Measurements from ENCODE around the gene TAPBPL.
"Not testable (repeated sequence)": the region's sequence is repeated elsewhere in the genome, so short reads cannot be mapped to it uniquely, and the experiment has no call there.

TAPBPL gene

GRCh38 chr12:6494258-6494743 is 42.5 kb downstream of the TAPBPL start:
- DNase-seq, result no peak

GRCh38 chr12:6494968-6495367 is 43.1 kb downstream of the TAPBPL start:
- DNase-seq, result no peak

- not testable (repeated sequence) for DNase-seq
Observed at GRCh38 chr12:6497291-6497690, 45.4 kb downstream of the TAPBPL start.

GRCh38 chr12:6500466-6500865 is 48.6 kb downstream of the TAPBPL start:
- DNase-seq, result no peak

- DNase-seq, result no peak
Observed at GRCh38 chr12:6507102-6507998, 55.5 kb downstream of the TAPBPL start.

- DNase-seq, result no peak
Observed at GRCh38 chr12:6508087-6508486, 56.2 kb downstream of the TAPBPL start.

Measured in SIG-M5 (cell line).